ENCODE measurements around the gene MAPK1IP1L. TPM values are rescaled to one million over a fixed set of nuclear protein-coding genes. Genes with fewer than 3 reads are reported as not detected.

Gene MAPK1IP1L
- total and polyA plus RNA-seq, 2 of the 4 experiments (the other 2 are of a cell fraction), result 44.8 to 168 TPM

- in situ Hi-C loops (cut with MboI; ENCODE audit: low sequenced_read_pairs), result no loop called here
- 80% methylated on average over 2 of the region's 9 CpGs; no CpG with 5 or more reads in 1 of the 2 experiments for WGBS, 2 experiments (ENCODE audit: extremely low coverage in 2 of 2, insufficient read length in 1 of 2)
- ATAC-seq (ENCODE audit: low read depth) (no peak), DNase-seq (no peak)
- no peaks in the 10 kb centered on the region for H3K4me1 ChIP-seq (ENCODE audit: control insufficient read depth, insufficient read depth, low read length)
- no peak overlapping the region for H3K27ac ChIP-seq (ENCODE audit: insufficient read depth, low read length)
- no peak overlapping the region for H3K4me3 ChIP-seq (ENCODE audit: insufficient read depth, low read depth, low read length)
- H3K9me3 ChIP-seq (ENCODE audit: control insufficient read depth, insufficient read depth, low read length), result no peaks in the 10 kb centered on the region
- no peak overlapping the region for H3K9ac ChIP-seq (ENCODE audit: low read depth, low read length)
- no peak overlapping the region for H3K23ac ChIP-seq (ENCODE audit: low read depth, low read length)
- H3K9me1 ChIP-seq (ENCODE audit: insufficient read depth, low read length), result no peaks in the 10 kb centered on the region
- H3K56ac ChIP-seq (ENCODE audit: extremely low read depth, insufficient read depth, low read length), result no peak overlapping the region
- no peaks in the 10 kb centered on the region; the same call in 1 of the 2 replicates for H4K20me1 ChIP-seq (ENCODE audit: insufficient read depth, low read length)
- no peak overlapping the region for H4K8ac ChIP-seq (ENCODE audit: low read depth in 2 of 2, low read length in 2 of 2)
- H3K79me1 ChIP-seq (ENCODE audit: low read depth in 1 of 2, low read length in 2 of 2), result no peaks in the 10 kb centered on the region
- BruUV-seq (replicated peaks), result no TSS peak
- no peak overlapping the region for H4K91ac ChIP-seq (ENCODE audit: insufficient read depth, low read depth, low read length)
- H2BK5ac ChIP-seq (ENCODE audit: low read depth, low read length, poor library complexity, severe bottlenecking), result no peak overlapping the region
- H2BK20ac ChIP-seq (ENCODE audit: low read depth, low read length), result no peak overlapping the region
- H2AK9ac ChIP-seq (replicated peaks; ENCODE audit: low read depth, low read length, poor library complexity), result no peak overlapping the region
- intact Hi-C loops (cut with micrococcal nuclease), result no loop called here
- no peak overlapping the region for H2AFZ ChIP-seq (replicated peaks; ENCODE audit: low read length, poor library complexity)
- no peaks in the 10 kb centered on the region for H3K36me3 ChIP-seq (ENCODE audit: control insufficient read depth, insufficient read depth, low read length)
- no peak overlapping the region for H2BK120ac ChIP-seq (ENCODE audit: low read depth, low read length)
- no peak overlapping the region for H3K14ac ChIP-seq (replicated peaks; ENCODE audit: low read depth, low read length)
- CTCF ChIA-PET, result no interaction called here
- no peak overlapping the region for H2BK15ac ChIP-seq (ENCODE audit: low read depth, low read length)
- TF ChIP-seq SMC3 (IDR thresholded peaks at IDR 0.05; ENCODE audit: low read depth, low read length), result no peak
- TF ChIP-seq FOS (IDR thresholded peaks at IDR 0.05; ENCODE audit: low read depth, low read length), result no peak
- TF ChIP-seq NFE2L2 (IDR thresholded peaks at IDR 0.05; ENCODE audit: low read depth, low read length), result no peak
- TF ChIP-seq RFX5 (IDR thresholded peaks at IDR 0.05; ENCODE audit: low read depth, low read length), result no peak
- TF ChIP-seq USF2 (IDR thresholded peaks at IDR 0.05; ENCODE audit: low read depth, low read length), result no peak
- H3K4me2 ChIP-seq (ENCODE audit: low read depth, low read length), result no peak overlapping the region
- POLR2A ChIA-PET (ENCODE audit: unreplicated experiment), result no interaction called here
- no peaks in the 10 kb centered on the region for H3K27me3 ChIP-seq (ENCODE audit: control insufficient read depth, insufficient read depth, low read length)
- H3K18ac ChIP-seq (ENCODE audit: low read depth, low read length), result no peak overlapping the region
- H3K4ac ChIP-seq (ENCODE audit: low read depth, low read length), result no peak overlapping the region
- dilution Hi-C loops (cut with HindIII; ENCODE audit: low sequenced_read_pairs, unreplicated experiment), result no loop called here
- no peak overlapping the region for H4K5ac ChIP-seq (ENCODE audit: low read depth, low read length)
- H2AK5ac ChIP-seq (ENCODE audit: low read depth, low read length), result no peak overlapping the region
These were observed 35.5 kb downstream of the MAPK1IP1L start for GRCh38 chr14:55086938-55087337.

Data from IMR-90 (cell line).